ENCODE data around the gene NUP153. TPM values are rescaled to one million over a fixed set of nuclear protein-coding genes. Genes with fewer than 3 reads are reported as not detected.

Gene NUP153
- polyA plus RNA-seq, 1 donor from 2014 or later, result 20.6 TPM

DNA sequence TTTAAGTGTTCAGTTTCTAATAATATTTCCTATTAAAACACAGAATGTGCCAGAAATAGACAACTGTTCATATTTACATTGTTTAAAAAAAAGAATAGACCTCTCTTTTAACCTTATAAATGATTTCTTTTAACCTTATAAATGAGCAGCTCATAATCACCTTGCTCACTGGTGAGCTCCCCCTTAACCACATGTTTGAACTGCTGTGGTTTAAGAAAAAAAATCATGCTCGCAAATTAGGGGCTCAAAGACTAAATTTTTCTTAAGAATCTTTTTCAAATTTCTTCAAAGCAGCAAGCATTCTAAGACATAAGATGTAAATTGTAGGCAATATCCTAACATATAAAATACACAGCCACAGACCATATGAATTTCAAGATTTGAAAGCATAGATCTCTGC lies 73.8 kb downstream of the NUP153 start:
- no peaks in the 10 kb centered on the region for H3K79me2 ChIP-seq (replicated peaks; ENCODE audit: insufficient read depth, low read length)
- peaks cover 4% of the 10 kb centered on the region for H3K36me3 ChIP-seq (ENCODE audit: insufficient read depth, low read length)
- H3K27me3 ChIP-seq (ENCODE audit: insufficient read depth, low read depth, low read length), result no peaks in the 10 kb centered on the region
- no peak overlapping the region for H3K4me3 ChIP-seq (ENCODE audit: low read length)
- no peak for TF ChIP-seq EZH2 (IDR thresholded peaks at IDR 0.05; ENCODE audit: borderline replicate concordance, insufficient read depth, low read length, poor library complexity, severe bottlenecking)
- TF ChIP-seq SMC3 (conservative IDR thresholded peaks at IDR 0.05; ENCODE audit: poor library complexity), result no peak
- TF ChIP-seq MXI1 (conservative IDR thresholded peaks at IDR 0.05; ENCODE audit: poor library complexity, severe bottlenecking), result no peak
- TF ChIP-seq, protein P1, sequence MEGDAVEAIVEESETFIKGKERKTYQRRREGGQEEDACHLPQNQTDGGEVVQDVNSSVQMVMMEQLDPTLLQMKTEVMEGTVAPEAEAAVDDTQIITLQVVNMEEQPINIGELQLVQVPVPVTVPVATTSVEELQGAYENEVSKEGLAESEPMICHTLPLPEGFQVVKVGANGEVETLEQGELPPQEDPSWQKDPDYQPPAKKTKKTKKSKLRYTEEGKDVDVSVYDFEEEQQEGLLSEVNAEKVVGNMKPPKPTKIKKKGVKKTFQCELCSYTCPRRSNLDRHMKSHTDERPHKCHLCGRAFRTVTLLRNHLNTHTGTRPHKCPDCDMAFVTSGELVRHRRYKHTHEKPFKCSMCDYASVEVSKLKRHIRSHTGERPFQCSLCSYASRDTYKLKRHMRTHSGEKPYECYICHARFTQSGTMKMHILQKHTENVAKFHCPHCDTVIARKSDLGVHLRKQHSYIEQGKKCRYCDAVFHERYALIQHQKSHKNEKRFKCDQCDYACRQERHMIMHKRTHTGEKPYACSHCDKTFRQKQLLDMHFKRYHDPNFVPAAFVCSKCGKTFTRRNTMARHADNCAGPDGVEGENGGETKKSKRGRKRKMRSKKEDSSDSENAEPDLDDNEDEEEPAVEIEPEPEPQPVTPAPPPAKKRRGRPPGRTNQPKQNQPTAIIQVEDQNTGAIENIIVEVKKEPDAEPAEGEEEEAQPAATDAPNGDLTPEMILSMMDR (IDR thresholded peaks at IDR 0.05; ENCODE audit: poor library complexity, severe bottlenecking), result no peak
- no peak for TF ChIP-seq POLR2AphosphoS5 (IDR thresholded peaks at IDR 0.05)
- no peak for TF ChIP-seq EP300 (conservative IDR thresholded peaks at IDR 0.05; ENCODE audit: poor library complexity, severe bottlenecking)
- TF ChIP-seq, protein P2, sequence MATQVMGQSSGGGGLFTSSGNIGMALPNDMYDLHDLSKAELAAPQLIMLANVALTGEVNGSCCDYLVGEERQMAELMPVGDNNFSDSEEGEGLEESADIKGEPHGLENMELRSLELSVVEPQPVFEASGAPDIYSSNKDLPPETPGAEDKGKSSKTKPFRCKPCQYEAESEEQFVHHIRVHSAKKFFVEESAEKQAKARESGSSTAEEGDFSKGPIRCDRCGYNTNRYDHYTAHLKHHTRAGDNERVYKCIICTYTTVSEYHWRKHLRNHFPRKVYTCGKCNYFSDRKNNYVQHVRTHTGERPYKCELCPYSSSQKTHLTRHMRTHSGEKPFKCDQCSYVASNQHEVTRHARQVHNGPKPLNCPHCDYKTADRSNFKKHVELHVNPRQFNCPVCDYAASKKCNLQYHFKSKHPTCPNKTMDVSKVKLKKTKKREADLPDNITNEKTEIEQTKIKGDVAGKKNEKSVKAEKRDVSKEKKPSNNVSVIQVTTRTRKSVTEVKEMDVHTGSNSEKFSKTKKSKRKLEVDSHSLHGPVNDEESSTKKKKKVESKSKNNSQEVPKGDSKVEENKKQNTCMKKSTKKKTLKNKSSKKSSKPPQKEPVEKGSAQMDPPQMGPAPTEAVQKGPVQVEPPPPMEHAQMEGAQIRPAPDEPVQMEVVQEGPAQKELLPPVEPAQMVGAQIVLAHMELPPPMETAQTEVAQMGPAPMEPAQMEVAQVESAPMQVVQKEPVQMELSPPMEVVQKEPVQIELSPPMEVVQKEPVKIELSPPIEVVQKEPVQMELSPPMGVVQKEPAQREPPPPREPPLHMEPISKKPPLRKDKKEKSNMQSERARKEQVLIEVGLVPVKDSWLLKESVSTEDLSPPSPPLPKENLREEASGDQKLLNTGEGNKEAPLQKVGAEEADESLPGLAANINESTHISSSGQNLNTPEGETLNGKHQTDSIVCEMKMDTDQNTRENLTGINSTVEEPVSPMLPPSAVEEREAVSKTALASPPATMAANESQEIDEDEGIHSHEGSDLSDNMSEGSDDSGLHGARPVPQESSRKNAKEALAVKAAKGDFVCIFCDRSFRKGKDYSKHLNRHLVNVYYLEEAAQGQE (IDR thresholded peaks at IDR 0.05; ENCODE audit: borderline replicate concordance), result no peak
- no peak for TF ChIP-seq TAF1 (IDR thresholded peaks at IDR 0.05; ENCODE audit: low read depth)
- TF ChIP-seq RAD21 (conservative IDR thresholded peaks at IDR 0.05), result no peak
- no peaks in the 10 kb centered on the region for H3F3A ChIP-seq (ENCODE audit: insufficient read depth, low read length, poor library complexity, severe bottlenecking)
- H4K20me1 ChIP-seq (ENCODE audit: insufficient read depth), result no peaks in the 10 kb centered on the region
- H3K9ac ChIP-seq (ENCODE audit: low read length), result no peak overlapping the region
- H3K9me3 ChIP-seq (ENCODE audit: low read length), result no peaks in the 10 kb centered on the region
- H2AFZ ChIP-seq (ENCODE audit: low read depth, low read length), result no peak overlapping the region
- no peaks in the 10 kb centered on the region for H3K9me2 ChIP-seq (ENCODE audit: insufficient read depth, low read length)
- H3K4me2 ChIP-seq (ENCODE audit: low read length), result no peak overlapping the region
- H3K27ac ChIP-seq (ENCODE audit: low read length), result no peak overlapping the region

DNA sequence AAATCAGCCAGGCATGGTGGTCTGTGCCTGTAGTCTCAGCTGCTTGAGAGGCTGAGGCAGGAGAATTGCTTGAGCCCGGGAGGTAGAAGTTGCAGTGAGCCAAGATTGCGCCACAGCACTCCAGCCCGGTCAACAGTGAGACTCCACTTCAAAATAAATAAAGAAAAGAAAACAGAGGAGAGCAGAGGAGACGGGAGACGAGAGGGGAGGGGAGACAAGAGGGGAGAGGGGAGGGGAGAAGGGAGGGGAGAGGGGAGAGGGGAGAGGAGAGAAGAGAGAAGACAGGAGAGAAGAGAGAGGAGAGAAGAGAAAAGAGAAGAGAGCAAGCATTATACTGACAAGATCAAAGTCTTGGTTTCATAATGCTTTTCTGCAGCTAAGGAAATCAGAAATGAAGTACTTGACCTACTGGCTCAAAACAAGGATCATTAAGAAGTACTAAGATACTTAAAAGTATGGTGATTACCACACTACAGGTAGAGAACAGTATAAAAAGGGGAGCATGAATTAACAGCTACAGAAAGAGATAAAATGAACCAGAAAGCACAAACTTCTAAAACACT lies 76.1 kb downstream of the NUP153 start:
- H3K27ac ChIP-seq (ENCODE audit: low read length), result no peak overlapping the region
- no peak overlapping the region for H3K4me2 ChIP-seq (ENCODE audit: low read length)
- H3K36me3 ChIP-seq (ENCODE audit: insufficient read depth, low read length), result peaks cover 9% of the 10 kb centered on the region
- H4K20me1 ChIP-seq (ENCODE audit: insufficient read depth), result no peaks in the 10 kb centered on the region
- H3K9me2 ChIP-seq (ENCODE audit: insufficient read depth, low read length), result no peaks in the 10 kb centered on the region
- no peaks in the 10 kb centered on the region for H3K27me3 ChIP-seq (ENCODE audit: insufficient read depth, low read depth, low read length)
- no peaks in the 10 kb centered on the region for H3K79me2 ChIP-seq (replicated peaks; ENCODE audit: insufficient read depth, low read length)
- no peak overlapping the region for H2AFZ ChIP-seq (ENCODE audit: low read depth, low read length)
- no peaks in the 10 kb centered on the region for H3K9me3 ChIP-seq (ENCODE audit: low read length)
- H3K9ac ChIP-seq (ENCODE audit: low read length), result no peak overlapping the region
- no peaks in the 10 kb centered on the region for H3F3A ChIP-seq (ENCODE audit: insufficient read depth, low read length, poor library complexity, severe bottlenecking)
- TF ChIP-seq SMC3 (conservative IDR thresholded peaks at IDR 0.05; ENCODE audit: poor library complexity), result no peak
- H3K4me3 ChIP-seq (ENCODE audit: low read length), result no peak overlapping the region

Measured in neural cell (in vitro differentiated cells).